ENCODE measurements around the gene C5orf63. TPM values are rescaled to one million over a fixed set of nuclear protein-coding genes. Genes with fewer than 3 reads are reported as not detected.

The C5orf63 gene
- total and polyA plus RNA-seq, 9 donors = 1.7 to 6.6 (median 3.5) TPM

DNA sequence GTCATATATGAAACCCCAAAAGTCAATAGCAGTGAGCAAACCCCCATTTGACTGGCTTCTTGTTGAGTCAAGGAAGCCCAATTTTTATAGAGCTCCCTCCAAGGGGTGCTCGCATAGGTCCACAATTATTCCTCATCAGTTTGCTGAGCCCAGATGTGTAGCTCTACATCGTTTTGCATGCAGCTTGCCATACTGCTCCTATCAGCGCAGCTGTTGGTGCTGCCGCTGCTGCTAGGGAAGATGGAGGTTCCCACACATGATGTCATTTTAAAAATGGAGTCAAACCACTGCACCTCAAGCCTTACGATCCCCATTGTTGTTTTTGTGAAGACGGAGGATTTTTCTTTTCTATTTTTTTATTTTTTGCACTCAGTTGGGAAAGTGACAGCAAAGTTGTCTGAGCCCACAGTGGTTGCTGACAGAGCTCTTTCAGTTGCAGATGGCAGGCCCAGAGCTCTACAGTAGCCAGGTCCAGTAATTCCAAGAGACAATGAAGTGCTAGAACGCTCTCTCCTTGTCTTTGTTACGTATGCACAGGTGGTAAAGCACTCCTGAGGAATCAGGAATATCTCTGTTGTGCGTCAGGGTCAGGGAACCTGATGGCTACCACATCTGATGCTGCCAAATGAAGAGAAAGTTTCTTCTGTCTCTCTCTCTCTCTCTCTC is 23.2 kb upstream of the C5orf63 start:
- intact Hi-C loops (cut with DNase I) = no loop called here
- Histone ChIP-seq H3K4me1 (ENCODE audit: insufficient read depth) (peaks cover 1% of the 10 kb centered on the region), H3K27me3 (no peaks in the 10 kb centered on the region), H3K36me3 (no peaks in the 10 kb centered on the region), H3K27ac (no peak overlapping the region), H3K9me3 (no peaks in the 10 kb centered on the region), H3K4me3 (no peak overlapping the region)
- WGBS, 3 donors = 80 to 89% (median 81%) methylated on average over 9 of the region's 9 CpGs
- TF ChIP-seq POLR2A (IDR thresholded peaks at IDR 0.05) = no peak
- no peak for TF ChIP-seq EP300 (IDR thresholded peaks at IDR 0.05)
- DNase-seq = no peak

DNA sequence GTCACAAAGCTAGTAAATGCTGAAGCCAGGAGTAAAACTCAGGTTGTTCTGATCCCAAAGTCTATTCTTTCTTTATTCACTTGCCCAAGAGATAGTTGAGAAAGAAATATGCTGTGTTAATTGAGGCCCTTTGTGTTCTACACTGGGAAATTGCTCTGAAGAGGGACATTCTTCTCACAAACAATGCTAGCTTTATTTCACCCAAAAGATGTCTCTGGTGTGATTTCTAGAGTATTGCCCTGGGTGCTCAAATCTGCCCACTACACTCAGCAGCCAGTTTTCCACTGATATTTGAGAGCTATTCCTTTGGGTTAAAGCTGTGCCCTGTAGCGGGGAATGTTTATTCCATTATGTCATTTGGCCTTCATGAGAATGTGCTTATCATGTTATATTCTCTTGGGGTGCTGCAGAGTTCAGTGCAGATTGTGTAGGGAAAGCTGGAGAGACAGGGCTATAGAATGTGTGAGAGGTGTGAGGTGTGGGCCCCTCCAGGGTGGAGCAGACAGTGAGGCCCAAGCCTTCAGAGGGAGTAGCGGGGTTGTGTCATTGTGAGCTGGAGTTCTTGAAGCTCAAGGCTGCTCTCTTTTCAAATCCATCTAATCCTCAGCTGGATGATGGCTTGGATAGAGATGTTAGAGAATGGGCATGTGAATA is 21.0 kb upstream of the C5orf63 start:
- TF ChIP-seq EP300 (IDR thresholded peaks at IDR 0.05) = no peak
- TF ChIP-seq, protein P1, sequence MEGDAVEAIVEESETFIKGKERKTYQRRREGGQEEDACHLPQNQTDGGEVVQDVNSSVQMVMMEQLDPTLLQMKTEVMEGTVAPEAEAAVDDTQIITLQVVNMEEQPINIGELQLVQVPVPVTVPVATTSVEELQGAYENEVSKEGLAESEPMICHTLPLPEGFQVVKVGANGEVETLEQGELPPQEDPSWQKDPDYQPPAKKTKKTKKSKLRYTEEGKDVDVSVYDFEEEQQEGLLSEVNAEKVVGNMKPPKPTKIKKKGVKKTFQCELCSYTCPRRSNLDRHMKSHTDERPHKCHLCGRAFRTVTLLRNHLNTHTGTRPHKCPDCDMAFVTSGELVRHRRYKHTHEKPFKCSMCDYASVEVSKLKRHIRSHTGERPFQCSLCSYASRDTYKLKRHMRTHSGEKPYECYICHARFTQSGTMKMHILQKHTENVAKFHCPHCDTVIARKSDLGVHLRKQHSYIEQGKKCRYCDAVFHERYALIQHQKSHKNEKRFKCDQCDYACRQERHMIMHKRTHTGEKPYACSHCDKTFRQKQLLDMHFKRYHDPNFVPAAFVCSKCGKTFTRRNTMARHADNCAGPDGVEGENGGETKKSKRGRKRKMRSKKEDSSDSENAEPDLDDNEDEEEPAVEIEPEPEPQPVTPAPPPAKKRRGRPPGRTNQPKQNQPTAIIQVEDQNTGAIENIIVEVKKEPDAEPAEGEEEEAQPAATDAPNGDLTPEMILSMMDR (IDR thresholded peaks at IDR 0.05) = no peak
- TF ChIP-seq POLR2A (IDR thresholded peaks at IDR 0.05) = no peak
- Histone ChIP-seq H3K4me3 (no peak overlapping the region), H3K27ac (no peak overlapping the region), H3K27me3 (no peaks in the 10 kb centered on the region), H3K36me3 (no peaks in the 10 kb centered on the region), H3K4me1 (ENCODE audit: insufficient read depth) (no peaks in the 10 kb centered on the region), H3K9me3 (no peaks in the 10 kb centered on the region)
- 95 to 100% (median 98%) methylated on average over 2 of the region's 2 CpGs for WGBS, 3 donors
- no peak for DNase-seq
- intact Hi-C loops (cut with DNase I) = no loop called here

DNA sequence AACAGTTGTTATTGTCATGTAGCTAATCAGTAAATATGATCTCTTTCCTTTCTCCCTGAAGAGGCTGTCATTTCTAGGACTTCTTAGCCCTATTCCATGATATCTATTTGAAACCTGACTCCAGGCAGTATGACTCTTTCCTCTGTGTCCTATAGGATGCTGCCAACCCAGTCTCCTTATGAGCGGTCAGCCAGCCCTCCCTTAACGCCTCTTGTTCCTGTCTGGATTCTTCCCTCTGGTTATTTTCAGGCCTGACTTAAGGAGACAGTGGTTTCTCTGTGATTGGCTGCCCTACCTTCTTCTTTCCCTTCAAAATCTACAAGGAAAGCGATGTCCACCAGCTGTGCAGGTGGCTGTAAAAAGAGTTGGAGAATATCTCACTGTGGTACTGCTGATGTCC is 19.4 kb upstream of the C5orf63 start:
- 60 to 69% (median 63%) methylated on average over 3 of the region's 3 CpGs for WGBS, 3 donors
- no peak for DNase-seq
- no peak overlapping the region for H3K27ac ChIP-seq
- no peaks in the 10 kb centered on the region for H3K36me3 ChIP-seq
- intact Hi-C loops (cut with DNase I) = no loop called here
- TF ChIP-seq POLR2A (IDR thresholded peaks at IDR 0.05) (no peak), EP300 (IDR thresholded peaks at IDR 0.05) (no peak)
- TF ChIP-seq, protein P1 (IDR thresholded peaks at IDR 0.05) = no peak
- H3K4me1 ChIP-seq (ENCODE audit: insufficient read depth) = no peaks in the 10 kb centered on the region
- no peaks in the 10 kb centered on the region for H3K27me3 ChIP-seq
- no peaks in the 10 kb centered on the region for H3K9me3 ChIP-seq
- H3K4me3 ChIP-seq = no peak overlapping the region

DNA sequence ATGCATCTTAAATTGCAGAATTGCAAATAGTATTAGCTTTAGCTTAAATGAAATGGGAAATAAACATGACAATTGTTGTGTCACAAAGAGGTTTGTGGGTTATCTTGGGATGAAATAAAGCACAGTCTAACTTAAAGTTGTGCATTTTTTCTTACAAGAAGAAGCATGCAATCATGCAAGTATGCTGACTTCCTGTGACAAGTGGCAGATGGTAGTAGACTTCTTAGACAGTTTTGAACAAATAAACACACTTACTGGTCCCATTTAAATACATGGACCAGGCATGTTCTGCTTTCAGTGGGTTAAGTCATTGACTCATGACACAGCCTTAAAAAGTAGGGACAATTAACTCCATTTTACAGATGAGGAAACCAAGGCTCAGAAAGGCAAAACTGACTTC is 15.9 kb upstream of the C5orf63 start:
- no peaks in the 10 kb centered on the region for H3K4me1 ChIP-seq (ENCODE audit: insufficient read depth)
- no peaks in the 10 kb centered on the region for H3K36me3 ChIP-seq
- H3K27me3 ChIP-seq = no peaks in the 10 kb centered on the region
- TF ChIP-seq, protein P1 (IDR thresholded peaks at IDR 0.05) = no peak
- TF ChIP-seq POLR2A (IDR thresholded peaks at IDR 0.05) = no peak
- TF ChIP-seq EP300 (IDR thresholded peaks at IDR 0.05) = no peak
- H3K4me3 ChIP-seq = no peak overlapping the region
- no peak for DNase-seq
- intact Hi-C loops (cut with DNase I) = no loop called here
- no peaks in the 10 kb centered on the region for H3K9me3 ChIP-seq
- no peak overlapping the region for H3K27ac ChIP-seq

DNA sequence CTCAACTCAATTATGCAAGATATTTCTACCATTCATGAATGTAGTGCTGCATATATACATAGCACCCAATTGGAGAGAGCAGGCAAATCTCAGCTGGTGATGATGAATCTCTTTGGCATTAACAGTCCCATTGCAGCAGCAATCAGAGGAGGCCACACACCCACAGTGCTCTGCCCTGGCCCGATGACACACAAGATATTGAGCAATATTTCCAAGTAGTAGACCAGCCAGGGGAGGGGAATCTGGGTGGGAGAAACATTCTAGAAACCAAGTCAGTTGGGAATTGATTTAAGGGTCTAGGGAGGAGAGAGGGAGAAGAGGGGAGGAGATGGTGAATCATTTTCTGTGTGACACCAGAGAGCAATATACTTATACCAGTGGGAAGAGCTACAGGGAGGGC is 14.9 kb upstream of the C5orf63 start:
- no peaks in the 10 kb centered on the region for H3K4me1 ChIP-seq (ENCODE audit: insufficient read depth)
- TF ChIP-seq EP300 (IDR thresholded peaks at IDR 0.05) (no peak), POLR2A (IDR thresholded peaks at IDR 0.05) (no peak)
- TF ChIP-seq, protein P1 (IDR thresholded peaks at IDR 0.05) = no peak
- H3K9me3 ChIP-seq = no peaks in the 10 kb centered on the region
- no peak for DNase-seq
- H3K36me3 ChIP-seq = no peaks in the 10 kb centered on the region
- no peak overlapping the region for H3K27ac ChIP-seq
- intact Hi-C loops (cut with DNase I) = no loop called here
- WGBS, 3 donors = 43 to 58% (median 56%) methylated on average over 1 of the region's 1 CpG
- no peak overlapping the region for H3K4me3 ChIP-seq
- H3K27me3 ChIP-seq = no peaks in the 10 kb centered on the region
